ENCODE data around the gene RAB5A.

Gene RAB5A

GRCh38 chr3:19920401-19921080, 26.4 kb upstream of the RAB5A start:
- WGBS, 2 experiments: 83 to 93% methylated on average over 1 to 3 of the region's 4 CpGs
- Histone ChIP-seq H3K27me3 (ENCODE audit: control insufficient read depth, insufficient read depth, low read length, poor library complexity, severe bottlenecking) (no peaks in the 10 kb centered on the region), H3K27ac (ENCODE audit: insufficient read depth, low read depth, low read length, poor library complexity, severe bottlenecking) (no peak overlapping the region), H3K4me3 (ENCODE audit: insufficient read depth, low read depth, low read length) (no peak overlapping the region), H3K4me1 (ENCODE audit: control insufficient read depth, insufficient read depth, low read length) (no peaks in the 10 kb centered on the region), H3K36me3 (ENCODE audit: control insufficient read depth, insufficient read depth, low read length) (no peaks in the 10 kb centered on the region), H3K9me3 (ENCODE audit: control insufficient read depth, low read length) (no peaks in the 10 kb centered on the region)

- WGBS, 2 experiments: 92 to 94% methylated on average over 2 of the region's 2 CpGs
- Histone ChIP-seq H3K4me1 (ENCODE audit: control insufficient read depth, insufficient read depth, low read length) (no peaks in the 10 kb centered on the region), H3K27me3 (ENCODE audit: control insufficient read depth, insufficient read depth, low read length, poor library complexity, severe bottlenecking) (no peaks in the 10 kb centered on the region), H3K27ac (ENCODE audit: insufficient read depth, low read depth, low read length, poor library complexity, severe bottlenecking) (no peak overlapping the region), H3K36me3 (ENCODE audit: control insufficient read depth, insufficient read depth, low read length) (no peaks in the 10 kb centered on the region), H3K9me3 (ENCODE audit: control insufficient read depth, low read length) (no peaks in the 10 kb centered on the region), H3K4me3 (ENCODE audit: insufficient read depth, low read depth, low read length) (no peak overlapping the region)
Observed at GRCh38 chr3:19931180-19931692, 15.7 kb upstream of the RAB5A start.

- Histone ChIP-seq H3K4me1 (ENCODE audit: control insufficient read depth, insufficient read depth, low read length) (no peaks in the 10 kb centered on the region), H3K4me3 (ENCODE audit: insufficient read depth, low read depth, low read length) (no peak overlapping the region), H3K9me3 (ENCODE audit: control insufficient read depth, low read length) (no peaks in the 10 kb centered on the region), H3K27me3 (ENCODE audit: control insufficient read depth, insufficient read depth, low read length, poor library complexity, severe bottlenecking) (no peaks in the 10 kb centered on the region), H3K36me3 (ENCODE audit: control insufficient read depth, insufficient read depth, low read length) (no peaks in the 10 kb centered on the region), H3K27ac (ENCODE audit: insufficient read depth, low read depth, low read length, poor library complexity, severe bottlenecking) (no peak overlapping the region)
- 89 to 93% methylated on average over 1 of the region's 1 CpG for WGBS, 2 experiments
Observed at GRCh38 chr3:19931767-19932188, 15.1 kb upstream of the RAB5A start.

DNA sequence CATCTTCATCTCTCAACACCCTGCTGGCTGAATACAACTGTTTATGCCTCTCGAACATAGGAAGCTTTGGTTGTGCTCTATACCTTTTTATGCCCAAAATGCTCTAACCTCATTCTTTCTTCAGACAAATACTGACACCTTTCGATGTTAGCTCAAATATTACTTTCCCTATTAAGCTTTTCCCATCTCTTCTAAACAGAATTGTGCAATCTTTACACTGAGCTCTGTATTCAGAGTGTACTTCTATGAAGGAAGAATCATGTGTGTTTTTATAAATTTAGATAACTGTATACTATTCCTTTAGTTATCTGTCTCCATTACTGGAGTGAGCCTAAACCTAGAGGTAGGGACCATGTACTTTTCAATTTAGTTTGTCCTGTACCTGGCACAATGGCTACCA, 14.5 kb upstream of the RAB5A start:
- no peak overlapping the region for H3K4me3 ChIP-seq (ENCODE audit: insufficient read depth, low read depth, low read length)
- H3K36me3 ChIP-seq (ENCODE audit: control insufficient read depth, insufficient read depth, low read length): no peaks in the 10 kb centered on the region
- no peaks in the 10 kb centered on the region for H3K27me3 ChIP-seq (ENCODE audit: control insufficient read depth, insufficient read depth, low read length, poor library complexity, severe bottlenecking)
- WGBS, 2 experiments: 89 to 96% methylated on average over 2 of the region's 2 CpGs
- H3K9me3 ChIP-seq (ENCODE audit: control insufficient read depth, low read length): no peaks in the 10 kb centered on the region
- no peak overlapping the region for H3K27ac ChIP-seq (ENCODE audit: insufficient read depth, low read depth, low read length, poor library complexity, severe bottlenecking)
- no peaks in the 10 kb centered on the region for H3K4me1 ChIP-seq (ENCODE audit: control insufficient read depth, insufficient read depth, low read length)

GRCh38 chr3:19934098-19934566, 12.8 kb upstream of the RAB5A start, which contains the start of gene EFHB:
TSS of gene EFHB (minus strand) at chr3:19934217. CDS start at chr3:19934018, 199 bp downstream.
- H3K27me3 ChIP-seq (ENCODE audit: control insufficient read depth, insufficient read depth, low read length, poor library complexity, severe bottlenecking): no peaks in the 10 kb centered on the region
- no peak within 1 kb of the TSS for H3K4me3 ChIP-seq (ENCODE audit: insufficient read depth, low read depth, low read length)
- H3K36me3 ChIP-seq (ENCODE audit: control insufficient read depth, insufficient read depth, low read length): no peaks in the 10 kb centered on the region
- WGBS, 2 experiments: 42 to 43% methylated on average over 5 of the region's 5 CpGs
- no peaks in the 10 kb centered on the region for H3K4me1 ChIP-seq (ENCODE audit: control insufficient read depth, insufficient read depth, low read length)
- no peak within 1 kb of the TSS for H3K27ac ChIP-seq (ENCODE audit: insufficient read depth, low read depth, low read length, poor library complexity, severe bottlenecking)
- H3K9me3 ChIP-seq (ENCODE audit: control insufficient read depth, low read length): no peaks in the 10 kb centered on the region

DNA sequence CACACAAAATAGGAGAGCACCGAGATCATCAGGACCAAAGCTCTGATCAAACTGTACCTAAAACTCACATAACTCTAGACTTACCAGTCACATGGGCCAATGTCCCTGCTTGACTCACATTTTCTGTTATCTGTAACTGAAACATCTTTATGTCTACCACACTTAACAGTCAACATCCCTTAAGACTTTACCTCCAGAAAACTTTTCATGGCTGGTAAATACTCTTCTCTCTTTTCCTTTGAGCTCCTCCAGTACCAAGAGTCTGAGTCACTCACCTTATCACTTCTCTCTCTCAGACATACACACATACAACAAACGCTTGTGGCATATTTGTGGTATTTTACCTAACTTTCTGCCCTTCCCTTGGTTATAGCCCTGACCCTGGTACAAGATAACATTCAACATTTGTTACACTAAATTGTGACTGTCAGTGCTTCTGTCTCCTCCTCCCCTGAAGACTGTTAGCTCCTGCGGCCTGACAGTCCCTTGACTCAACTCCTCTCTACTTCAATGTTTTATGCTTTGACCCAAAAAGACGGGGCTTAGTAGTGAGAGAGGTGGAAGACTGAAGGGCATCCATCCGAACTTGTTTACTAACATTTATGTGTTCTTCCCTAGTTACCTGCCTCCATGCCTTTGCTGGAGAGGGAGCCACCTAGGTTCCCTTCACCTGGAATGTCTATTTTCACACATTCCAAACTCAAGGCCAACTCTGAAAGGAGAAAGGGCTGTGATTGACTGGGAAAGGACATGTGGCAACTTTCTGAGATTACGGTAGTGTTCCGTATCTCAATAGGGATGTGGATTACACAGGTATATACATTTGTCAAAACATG, 9.2 kb upstream of the RAB5A start:
- Histone ChIP-seq H3K4me1 (ENCODE audit: control insufficient read depth, insufficient read depth, low read length) (no peaks in the 10 kb centered on the region), H3K27me3 (ENCODE audit: control insufficient read depth, insufficient read depth, low read length, poor library complexity, severe bottlenecking) (no peaks in the 10 kb centered on the region), H3K36me3 (ENCODE audit: control insufficient read depth, insufficient read depth, low read length) (no peaks in the 10 kb centered on the region), H3K9me3 (ENCODE audit: control insufficient read depth, low read length) (no peaks in the 10 kb centered on the region), H3K4me3 (ENCODE audit: insufficient read depth, low read depth, low read length) (no peak overlapping the region), H3K27ac (ENCODE audit: insufficient read depth, low read depth, low read length, poor library complexity, severe bottlenecking) (no peak overlapping the region)
- WGBS, 2 experiments: 75 to 82% methylated on average over 4 to 7 of the region's 7 CpGs

DNA sequence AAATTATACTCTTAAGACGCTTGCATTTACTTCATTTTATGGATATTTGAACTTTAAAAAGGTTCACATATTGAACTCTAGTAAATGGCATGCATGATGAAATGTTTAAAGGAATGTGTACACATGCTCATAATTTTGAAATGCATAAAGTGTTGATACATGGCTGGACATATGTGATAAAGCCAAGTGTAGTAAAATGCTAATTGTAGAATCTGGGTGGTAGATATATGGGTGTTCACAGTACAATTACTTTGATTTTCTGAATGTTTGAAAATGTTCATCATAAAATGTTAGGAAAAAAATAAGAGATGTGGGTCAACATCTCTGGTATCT, 8.6 kb upstream of the RAB5A start:
- Histone ChIP-seq H3K4me3 (ENCODE audit: insufficient read depth, low read depth, low read length) (no peak overlapping the region), H3K36me3 (ENCODE audit: control insufficient read depth, insufficient read depth, low read length) (no peaks in the 10 kb centered on the region), H3K27ac (ENCODE audit: insufficient read depth, low read depth, low read length, poor library complexity, severe bottlenecking) (no peak overlapping the region), H3K9me3 (ENCODE audit: control insufficient read depth, low read length) (no peaks in the 10 kb centered on the region), H3K4me1 (ENCODE audit: control insufficient read depth, insufficient read depth, low read length) (no peaks in the 10 kb centered on the region), H3K27me3 (ENCODE audit: control insufficient read depth, insufficient read depth, low read length, poor library complexity, severe bottlenecking) (no peaks in the 10 kb centered on the region)
- 88% methylated on average over 1 of the region's 1 CpG; no CpG with 5 or more reads in 1 of the 2 experiments for WGBS, 2 experiments

DNA sequence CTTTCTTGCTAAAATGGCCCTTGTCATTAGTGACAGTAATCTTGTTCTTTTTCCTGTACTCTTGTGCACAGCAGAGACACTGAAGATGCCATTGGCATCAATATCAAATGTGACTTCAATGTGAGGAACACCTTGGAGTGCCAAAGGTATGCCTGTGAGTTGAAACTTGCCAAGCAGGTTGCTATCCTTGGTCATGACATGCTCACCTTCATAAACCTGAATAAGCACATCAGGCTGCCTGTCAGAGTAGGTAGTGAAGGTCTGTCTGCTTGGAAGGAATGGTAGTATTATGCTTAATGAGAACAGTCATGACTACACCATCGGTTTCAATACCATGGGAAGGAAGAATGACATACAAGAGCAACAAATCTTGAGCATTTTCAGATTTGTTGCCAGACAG, 6.3 kb upstream of the RAB5A start:
- Histone ChIP-seq H3K4me3 (ENCODE audit: insufficient read depth, low read depth, low read length) (no peak overlapping the region), H3K27ac (ENCODE audit: insufficient read depth, low read depth, low read length, poor library complexity, severe bottlenecking) (no peak overlapping the region), H3K36me3 (ENCODE audit: control insufficient read depth, insufficient read depth, low read length) (no peaks in the 10 kb centered on the region), H3K27me3 (ENCODE audit: control insufficient read depth, insufficient read depth, low read length, poor library complexity, severe bottlenecking) (no peaks in the 10 kb centered on the region), H3K4me1 (ENCODE audit: control insufficient read depth, insufficient read depth, low read length) (no peaks in the 10 kb centered on the region), H3K9me3 (ENCODE audit: control insufficient read depth, low read length) (no peaks in the 10 kb centered on the region)
- 93 to 97% methylated on average over 1 of the region's 1 CpG for WGBS, 2 experiments

GRCh38 chr3:19945534-19945933, 1.4 kb upstream of the RAB5A start:
- peaks cover 12% of the 10 kb centered on the region for H3K4me1 ChIP-seq (ENCODE audit: control insufficient read depth, insufficient read depth, low read length)
- H3K4me3 ChIP-seq (ENCODE audit: insufficient read depth, low read depth, low read length): no peak overlapping the region
- H3K27me3 ChIP-seq (ENCODE audit: control insufficient read depth, insufficient read depth, low read length, poor library complexity, severe bottlenecking): no peaks in the 10 kb centered on the region
- no peaks in the 10 kb centered on the region for H3K36me3 ChIP-seq (ENCODE audit: control insufficient read depth, insufficient read depth, low read length)
- H3K9me3 ChIP-seq (ENCODE audit: control insufficient read depth, low read length): no peaks in the 10 kb centered on the region
- 91 to 98% methylated on average over 9 of the region's 9 CpGs for WGBS, 2 experiments
- H3K27ac ChIP-seq (ENCODE audit: insufficient read depth, low read depth, low read length, poor library complexity, severe bottlenecking): no peak overlapping the region
